Pancreas (tissue), 10 donors: ENCODE results near the gene KPRP. TPM values are rescaled to one million over a fixed set of nuclear protein-coding genes. Genes with fewer than 3 reads are reported as not detected.

ENCODE experiments used
- ATAC-seq, 4 donors: fragments of 200-7000 bp; cut with Tn5 transposase; one replicate each; pipeline versions ENCODE4 v1.8.0 to v1.9.1; 2020; ENCODE audit warnings: mild to moderate bottlenecking in 4 of 4, moderate library complexity in 4 of 4
- DNase-seq, 6 donors: peaks; one replicate each; pipeline ENCODE4 v3.0.0-alpha.2; 2020
- FAIRE-seq: peaks from 2 replicates; lab custom pipeline; 2012; peaks lifted over from hg19 to GRCh38; lab: Jason Lieb, UNC
- H3K27ac ChIP-seq, 4 donors: fragments of 200-600 bp; sonication (generic); 1 replicate in 3 of 4; 2 replicates in 1 of 4; pipeline versions ENCODE4 v1.5.0 to v1.8.0; 2020
- H3K27me3 ChIP-seq, 4 donors: fragments of 200-600 bp; one replicate each; pipeline ENCODE4 v1.8.0; 2021
- H3K36me3 ChIP-seq, 3 donors: fragments of 200-600 bp; sonication (generic) in 1 of 3; one replicate each; pipeline versions ENCODE4 v1.5.0 to v1.8.0; 2020 to 2021
- H3K4me1 ChIP-seq, 3 donors: fragments of 200-600 bp; one replicate each; pipeline ENCODE4 v1.8.0; 2021
- H3K4me3 ChIP-seq, 4 donors: fragments of 200-600 bp; sonication (generic) in 2 of 4; one replicate each; pipeline versions ENCODE4 v1.5.0 to v1.8.0; 2020 to 2021
- H3K9me3 ChIP-seq, 4 donors: fragments of 200-600 bp; one replicate each; pipeline ENCODE4 v1.8.0; 2021
- WGBS, 2 donors: extraction: QIAGEN DNeasy Blood & Tissue Kit; methylation state at CpG; one replicate each; pipeline ENCODE4 v1.1.7; 2013; 5-methylcytosine and 5-hydroxymethylcytosine counted together
- intact Hi-C, 3 donors: fragments of 100-400 bp; cut with DNase I; formaldehyde crosslinking; loops; one replicate each; pipeline versions ENCODE4 v1.11.1 to v1.14.2; 2022
- polyA plus RNA-seq, 2 donors: library from polyadenylated mRNA; stranded (reverse); fragments of 200-250 nt; gene quantifications; one replicate each; pipeline ENCODE4 v1.2.3, GENCODE V29; 2013
- total RNA-seq, 6 donors: library from RNA; stranded (reverse); fragmentation: NEBNext Ultra II Directional in 4 of 6; extraction: Animal tissue kit (Norgen Biotek cat#: 25700) in 4 of 6; gene quantifications; one replicate each; pipeline versions ENCODE4 v1.2.1 to v1.2.4, GENCODE V29; 2021 to 2023
- TF ChIP-seq, protein P1 (sequence below), 4 donors: fragments of 200-600 bp; sonication (generic) in 3 of 4; IDR thresholded peaks; one replicate each; pipeline versions ENCODE4 v1.5.0 to v1.8.0; 2021; ENCODE audit warnings: antibody characterized with exemption in 4 of 4
- donor health status: healthy with polysubstance abuse.
- donor health status: DM: no; HTN: no; CAD: no; lungs with moderate emphysema.
- donor health status: DM: no; HTN: no; CAD: no.
- donor health status: control.
- donor health status: control.
- donor health status: Bipolar disorder and iron deficiency.
- donor health status: DM: yes; HTN: yes; CAD: no.
- donor health status: DM: no; HTN: no; CAD: no.
- donor health status: DM: no; HTN: no; CAD: no.
- donor health status: DM: yes; HTN: yes; CAD: no.

KPRP gene
- total and polyA plus RNA-seq, 8 donors, result not detected

GRCh38 chr1:152745765-152746444 is 11.9 kb upstream of the KPRP start:
- FAIRE-seq, result no peak
- Histone ChIP-seq H3K27me3 (peaks cover 0 to 3% (median 0%) of the 10 kb centered on the region in 4 donors), H3K4me3 (no peak overlapping the region), H3K9me3 (no peaks in the 10 kb centered on the region), H3K27ac (no peak overlapping the region), H3K4me1 (no peaks in the 10 kb centered on the region), H3K36me3 (no peaks in the 10 kb centered on the region)
- ATAC-seq, result no peak
- DNase-seq, result no peak
- intact Hi-C loops, result no loop called here
- TF ChIP-seq, protein P1, sequence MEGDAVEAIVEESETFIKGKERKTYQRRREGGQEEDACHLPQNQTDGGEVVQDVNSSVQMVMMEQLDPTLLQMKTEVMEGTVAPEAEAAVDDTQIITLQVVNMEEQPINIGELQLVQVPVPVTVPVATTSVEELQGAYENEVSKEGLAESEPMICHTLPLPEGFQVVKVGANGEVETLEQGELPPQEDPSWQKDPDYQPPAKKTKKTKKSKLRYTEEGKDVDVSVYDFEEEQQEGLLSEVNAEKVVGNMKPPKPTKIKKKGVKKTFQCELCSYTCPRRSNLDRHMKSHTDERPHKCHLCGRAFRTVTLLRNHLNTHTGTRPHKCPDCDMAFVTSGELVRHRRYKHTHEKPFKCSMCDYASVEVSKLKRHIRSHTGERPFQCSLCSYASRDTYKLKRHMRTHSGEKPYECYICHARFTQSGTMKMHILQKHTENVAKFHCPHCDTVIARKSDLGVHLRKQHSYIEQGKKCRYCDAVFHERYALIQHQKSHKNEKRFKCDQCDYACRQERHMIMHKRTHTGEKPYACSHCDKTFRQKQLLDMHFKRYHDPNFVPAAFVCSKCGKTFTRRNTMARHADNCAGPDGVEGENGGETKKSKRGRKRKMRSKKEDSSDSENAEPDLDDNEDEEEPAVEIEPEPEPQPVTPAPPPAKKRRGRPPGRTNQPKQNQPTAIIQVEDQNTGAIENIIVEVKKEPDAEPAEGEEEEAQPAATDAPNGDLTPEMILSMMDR (IDR thresholded peaks at IDR 0.05), result no peak
- 59 to 61% methylated on average over 6 of the region's 6 CpGs for WGBS, 2 donors

GRCh38 chr1:152747831-152748230 is 10.0 kb upstream of the KPRP start:
- Histone ChIP-seq H3K36me3 (no peaks in the 10 kb centered on the region), H3K4me1 (no peaks in the 10 kb centered on the region), H3K4me3 (no peak overlapping the region), H3K27me3 (peaks cover 0 to 3% (median 0%) of the 10 kb centered on the region in 4 donors), H3K9me3 (no peaks in the 10 kb centered on the region), H3K27ac (no peak overlapping the region)
- 18 to 23% methylated on average over 1 of the region's 1 CpG for WGBS, 2 donors
- no peak for ATAC-seq
- no peak for DNase-seq
- intact Hi-C loops, result no loop called here
- TF ChIP-seq, protein P1 (IDR thresholded peaks at IDR 0.05), result no peak
- no peak for FAIRE-seq

- Histone ChIP-seq H3K36me3 (no peaks in the 10 kb centered on the region), H3K4me1 (no peaks in the 10 kb centered on the region), H3K4me3 (no peak overlapping the region), H3K27me3 (peaks cover 0 to 6% (median 0%) of the 10 kb centered on the region in 4 donors), H3K9me3 (no peaks in the 10 kb centered on the region), H3K27ac (no peak overlapping the region)
- no peak for ATAC-seq
- intact Hi-C loops, result no loop called here
- FAIRE-seq, result no peak
- no peak for DNase-seq
- TF ChIP-seq, protein P1 (IDR thresholded peaks at IDR 0.05), result no peak
- 20 to 23% methylated on average over 1 of the region's 1 CpG for WGBS, 2 donors
Measured at GRCh38 chr1:152752225-152752624, 5.6 kb upstream of the KPRP start.

- H3K4me3 ChIP-seq, result no peak overlapping the region
- H3K9me3 ChIP-seq, result no peaks in the 10 kb centered on the region
- DNase-seq (no peak), FAIRE-seq (no peak), ATAC-seq (no peak)
- WGBS, 2 donors, result 14 to 22% methylated on average over 1 of the region's 1 CpG
- H3K27ac ChIP-seq, result no peak overlapping the region
- peaks cover 0 to 6% (median 0%) of the 10 kb centered on the region in 4 donors for H3K27me3 ChIP-seq
- no peaks in the 10 kb centered on the region for H3K4me1 ChIP-seq
- TF ChIP-seq, protein P1 (IDR thresholded peaks at IDR 0.05), result no peak
- intact Hi-C loops, result no loop called here
- no peaks in the 10 kb centered on the region for H3K36me3 ChIP-seq
Measured at GRCh38 chr1:152753586-152753985, 4.2 kb upstream of the KPRP start.

- TF ChIP-seq, protein P1 (IDR thresholded peaks at IDR 0.05), result no peak
- intact Hi-C loops, result no loop called here
- no peaks in the 10 kb centered on the region for H3K36me3 ChIP-seq
- DNase-seq (no peak), FAIRE-seq (no peak), ATAC-seq (no peak)
- no peaks in the 10 kb centered on the region for H3K4me1 ChIP-seq
- peaks cover 0 to 10% (median 0%) of the 10 kb centered on the region in 4 donors for H3K27me3 ChIP-seq
- H3K27ac ChIP-seq, result no peak overlapping the region
- H3K4me3 ChIP-seq, result no peak overlapping the region
- WGBS, 2 donors, result 40 to 57% methylated on average over 1 to 2 of the region's 2 CpGs
- H3K9me3 ChIP-seq, result no peaks in the 10 kb centered on the region
Measured at GRCh38 chr1:152756872-152757271, 953 bp upstream of the KPRP start.
